ENCODE data around the gene GOLGA1.
"Not testable (repeated sequence)": the region's sequence is repeated elsewhere in the genome, so short reads cannot be mapped to it uniquely, and the experiment has no call there.

GOLGA1 gene

GRCh38 chr9:124853605-124854143, 87.2 kb downstream of the GOLGA1 start:
- DNase-seq (ENCODE audit: insufficient read length, low spot score) (no peak), FAIRE-seq (no peak)
- TF ChIP-seq POLR2A (IDR thresholded peaks at IDR 0.05; ENCODE audit: low read depth, low read length): no peak

GRCh38 chr9:124852829-124853531, 87.9 kb downstream of the GOLGA1 start, which contains the start of gene WDR38:
Gene WDR38 (plus strand): TSS chr9:124853460. CDS start chr9:124853532, 72 bp downstream.
- FAIRE-seq: no peak
- DNase-seq (ENCODE audit: insufficient read length, low spot score): peak; percentile 99
- TF ChIP-seq POLR2A (IDR thresholded peaks at IDR 0.05; ENCODE audit: low read depth, low read length): peak; percentile 16; the same call in 1 of the 2 replicates

GRCh38 chr9:124852121-124852828, 88.6 kb downstream of the GOLGA1 start:
- TF ChIP-seq POLR2A (IDR thresholded peaks at IDR 0.05; ENCODE audit: low read depth, low read length): no peak
- no peak for FAIRE-seq
- DNase-seq (ENCODE audit: insufficient read length, low spot score): no peak

GRCh38 chr9:124849801-124850200, 91.1 kb downstream of the GOLGA1 start:
- FAIRE-seq (no peak), DNase-seq (ENCODE audit: insufficient read length, low spot score) (no peak)
- TF ChIP-seq POLR2A (IDR thresholded peaks at IDR 0.05; ENCODE audit: low read depth, low read length): no peak

- no peak for FAIRE-seq
- no peak for TF ChIP-seq POLR2A (IDR thresholded peaks at IDR 0.05; ENCODE audit: low read depth, low read length)
- no peak for DNase-seq (ENCODE audit: insufficient read length, low spot score)
These were observed 93.9 kb downstream of the GOLGA1 start for GRCh38 chr9:124846969-124847368.

- not testable (repeated sequence) for FAIRE-seq; DNase-seq (ENCODE audit: insufficient read length, low spot score)
These were observed 94.4 kb downstream of the GOLGA1 start for GRCh38 chr9:124846467-124846866.

- FAIRE-seq: no peak
- DNase-seq (ENCODE audit: insufficient read length, low spot score): no peak
- TF ChIP-seq POLR2A (IDR thresholded peaks at IDR 0.05; ENCODE audit: low read depth, low read length): no peak
These were observed 96.6 kb downstream of the GOLGA1 start for GRCh38 chr9:124844291-124844690.

GRCh38 chr9:124843456-124844034, 97.3 kb downstream of the GOLGA1 start:
- FAIRE-seq (no peak), DNase-seq (ENCODE audit: insufficient read length, low spot score) (no peak)
- TF ChIP-seq POLR2A (IDR thresholded peaks at IDR 0.05; ENCODE audit: low read depth, low read length): no peak

- no peak for FAIRE-seq
- no peak for TF ChIP-seq POLR2A (IDR thresholded peaks at IDR 0.05; ENCODE audit: low read depth, low read length)
- DNase-seq (ENCODE audit: insufficient read length, low spot score): no peak
These were observed 99.6 kb downstream of the GOLGA1 start for GRCh38 chr9:124841075-124841821.

GRCh38 chr9:124840300-124840833, 100.5 kb downstream of the GOLGA1 start:
- TF ChIP-seq POLR2A (IDR thresholded peaks at IDR 0.05; ENCODE audit: low read depth, low read length): no peak
- DNase-seq (ENCODE audit: insufficient read length, low spot score) (no peak), FAIRE-seq (no peak)

- DNase-seq (ENCODE audit: insufficient read length, low spot score) (peak; percentile 88), FAIRE-seq (no peak)
- no peak for TF ChIP-seq POLR2A (IDR thresholded peaks at IDR 0.05; ENCODE audit: low read depth, low read length)
These were observed 101.1 kb downstream of the GOLGA1 start for GRCh38 chr9:124839612-124840299.

GRCh38 chr9:124838567-124839275, 102.2 kb downstream of the GOLGA1 start:
- FAIRE-seq; DNase-seq (ENCODE audit: insufficient read length, low spot score): not testable (repeated sequence)

- not testable (repeated sequence) for FAIRE-seq; DNase-seq (ENCODE audit: insufficient read length, low spot score)
These were observed 102.8 kb downstream of the GOLGA1 start for GRCh38 chr9:124838132-124838531.
